NCI-H1417 (cell line): ENCODE data around the gene PTPRR.
"Not testable (repeated sequence)": the region's sequence is repeated elsewhere in the genome, so short reads cannot be mapped to it uniquely, and the experiment has no call there.

Source experiments
- DNase-seq, 3 experiments: peaks; one replicate each; lab custom pipeline; 2025; lab: John Stamatoyannopoulos, UW

Gene PTPRR

DNA sequence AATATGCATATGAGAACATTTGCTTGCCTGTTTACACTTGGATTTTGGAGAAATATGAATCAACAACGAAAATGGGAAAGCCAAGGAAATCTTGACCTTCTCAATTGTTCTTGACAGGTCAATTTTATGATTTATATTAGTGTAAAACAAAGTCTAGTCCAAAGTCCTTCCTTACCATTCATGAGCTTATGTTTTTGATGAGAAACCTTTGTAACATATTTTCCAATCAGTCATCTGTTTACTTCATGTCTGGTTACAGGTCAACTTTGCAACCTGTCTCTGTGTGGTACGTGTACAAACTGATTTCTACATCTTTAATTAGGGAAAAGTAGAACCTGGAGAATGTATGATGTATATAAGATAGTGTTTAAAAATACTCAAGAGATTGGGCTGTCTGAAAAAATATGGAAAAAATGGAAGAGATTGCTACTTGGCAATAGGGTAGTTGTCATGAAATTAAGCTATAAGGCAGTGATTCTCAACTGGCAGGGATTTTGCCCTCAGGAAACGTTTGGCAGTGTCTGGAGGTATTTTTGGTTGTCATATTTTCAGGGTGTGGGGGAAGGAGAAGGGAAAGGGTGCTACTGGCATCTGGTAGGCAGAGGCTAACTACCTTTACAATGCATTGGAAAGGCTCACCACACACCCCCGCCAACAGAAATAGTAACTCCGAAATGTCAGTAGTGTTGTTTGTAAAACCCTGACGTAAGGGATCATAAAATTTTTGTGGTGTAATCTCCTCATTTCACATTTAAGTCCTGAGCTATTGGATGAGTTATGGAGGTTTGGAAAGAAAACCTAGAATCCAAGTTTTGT lies 172.9 kb downstream of the PTPRR start:
- DNase-seq, result no peak

DNA sequence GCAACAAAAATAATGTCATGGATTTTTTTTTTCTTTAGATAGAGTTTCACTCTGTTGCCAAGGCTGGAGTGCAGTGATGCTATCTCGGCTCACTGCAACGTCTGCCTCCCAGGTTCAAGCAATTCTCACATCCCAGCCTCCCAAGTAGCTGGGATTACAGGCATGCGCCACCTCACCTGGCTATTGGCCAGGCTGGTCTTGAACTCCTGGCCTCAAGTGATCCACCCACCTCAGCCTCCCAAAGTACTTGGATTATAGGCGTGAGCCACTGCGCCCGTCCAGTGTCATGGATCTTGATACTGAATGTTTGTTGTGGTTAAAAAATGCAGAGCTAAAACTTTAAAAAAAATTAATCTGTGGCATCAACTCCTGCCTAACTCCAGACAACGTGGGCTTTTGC lies 175.5 kb downstream of the PTPRR start:
- DNase-seq, result no peak

DNA sequence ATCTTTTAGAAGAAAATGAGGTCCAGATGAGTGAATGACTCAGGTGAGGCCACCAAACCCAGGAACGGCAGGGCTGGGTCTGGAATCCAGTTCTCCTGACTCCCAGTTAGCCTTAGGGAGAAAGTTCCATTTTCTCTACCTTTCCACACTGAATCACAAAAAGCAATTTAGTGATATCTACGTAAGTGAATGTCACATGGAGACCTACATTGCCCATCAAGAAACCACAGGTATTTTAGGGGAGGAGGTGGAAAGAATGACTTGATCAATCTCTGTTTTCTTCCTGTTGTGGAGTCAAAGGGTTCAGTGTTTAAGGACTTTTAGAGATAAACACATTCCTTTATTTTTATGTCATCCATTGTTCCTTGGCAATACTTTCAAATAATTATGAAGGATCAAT lies 176.4 kb downstream of the PTPRR start:
- DNase-seq, result no peak

DNA sequence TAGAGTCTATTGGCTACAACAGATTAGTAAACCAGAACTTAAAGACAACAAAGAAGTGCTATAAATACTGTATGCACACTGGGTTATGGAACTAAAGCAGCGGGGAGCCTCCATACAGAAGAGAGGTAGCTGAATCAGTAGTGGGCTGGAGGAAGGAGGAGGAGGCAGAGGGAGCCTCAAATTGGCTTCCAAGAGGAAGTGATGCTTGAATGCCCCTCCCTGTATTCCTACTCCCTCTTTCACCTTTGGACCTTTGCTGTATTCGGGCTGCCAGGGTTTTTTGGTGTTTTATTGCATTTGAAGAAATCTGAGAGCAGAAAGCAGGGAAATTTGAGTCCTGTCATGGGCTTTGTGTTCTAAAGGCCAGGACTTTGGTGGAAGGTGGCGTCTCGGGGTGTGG lies 179.3 kb downstream of the PTPRR start:
- DNase-seq, result no peak

DNA sequence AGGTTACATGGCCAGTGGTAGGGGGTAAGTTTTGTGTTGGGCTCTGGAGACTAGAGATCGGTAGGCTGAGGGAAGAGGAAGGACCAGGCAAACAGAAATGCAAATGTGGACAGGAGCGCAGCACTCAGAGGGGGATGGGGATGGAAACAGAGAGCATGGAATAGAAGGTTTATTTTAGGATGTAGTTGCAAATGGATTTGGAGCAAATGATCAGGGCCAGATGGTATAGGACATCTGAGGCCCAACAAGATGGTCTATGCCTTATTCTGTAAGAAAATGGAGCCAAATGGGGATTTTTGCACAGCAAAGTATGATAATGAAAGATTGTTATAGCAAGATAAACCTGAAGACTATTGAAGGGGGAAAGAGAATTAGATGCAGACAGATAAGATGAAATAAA lies 180.8 kb downstream of the PTPRR start:
- DNase-seq, result no peak

DNA sequence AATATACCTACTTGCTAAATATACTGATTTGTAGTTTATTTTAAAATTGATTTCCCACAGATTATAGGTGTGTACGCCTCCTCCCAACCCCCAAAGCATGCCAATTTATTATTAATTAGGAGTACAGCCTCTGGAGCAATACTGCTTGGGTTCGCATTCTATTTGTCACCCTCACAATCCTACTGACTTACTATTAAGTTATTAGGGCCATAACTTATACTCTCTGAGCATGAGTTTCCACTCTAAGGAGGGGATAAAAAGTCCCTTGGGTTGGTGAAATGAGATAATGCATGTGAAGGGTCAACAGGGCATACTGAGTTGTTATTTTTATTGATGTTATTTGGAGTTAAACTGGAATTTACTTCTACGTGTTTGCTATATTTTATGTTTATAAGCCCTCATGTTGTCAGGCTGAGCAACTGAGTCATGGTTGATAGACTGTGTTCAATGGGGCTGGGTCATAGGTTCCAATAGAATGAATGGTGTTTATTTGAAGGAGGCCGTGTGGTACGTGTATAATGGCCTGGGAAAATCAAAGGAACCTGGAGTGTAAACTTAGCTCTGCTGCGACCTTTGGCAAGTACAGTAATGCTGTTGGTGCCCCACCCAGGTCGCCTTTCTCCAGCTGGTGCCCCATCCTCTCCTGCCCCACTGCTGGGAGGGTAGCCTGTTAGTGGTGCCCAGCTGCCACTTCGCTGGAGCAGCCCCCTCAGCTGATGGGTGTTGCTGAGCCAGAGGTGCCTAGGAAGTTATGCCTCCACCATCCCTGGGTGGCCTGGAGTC lies 184.0 kb downstream of the PTPRR start:
- no peak for DNase-seq

DNA sequence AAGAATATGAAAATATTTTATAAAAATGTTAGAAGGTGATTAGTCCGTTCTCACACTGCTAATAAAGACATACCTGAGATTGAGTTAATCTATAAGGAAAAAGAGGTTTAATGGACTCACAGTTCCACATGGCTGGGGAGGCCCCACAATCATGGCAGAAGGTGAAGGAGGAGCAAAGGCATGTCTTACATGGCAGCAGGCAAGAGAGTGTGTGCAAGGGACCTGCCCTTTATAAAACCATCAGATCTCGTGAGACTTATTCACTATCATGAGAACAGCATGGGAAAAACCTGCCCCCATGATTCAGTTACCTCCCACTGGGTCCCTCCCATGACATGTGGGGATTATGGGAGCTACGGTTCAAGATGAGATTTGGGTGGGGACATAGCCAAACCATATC lies 185.3 kb downstream of the PTPRR start:
- not testable (repeated sequence) for DNase-seq

DNA sequence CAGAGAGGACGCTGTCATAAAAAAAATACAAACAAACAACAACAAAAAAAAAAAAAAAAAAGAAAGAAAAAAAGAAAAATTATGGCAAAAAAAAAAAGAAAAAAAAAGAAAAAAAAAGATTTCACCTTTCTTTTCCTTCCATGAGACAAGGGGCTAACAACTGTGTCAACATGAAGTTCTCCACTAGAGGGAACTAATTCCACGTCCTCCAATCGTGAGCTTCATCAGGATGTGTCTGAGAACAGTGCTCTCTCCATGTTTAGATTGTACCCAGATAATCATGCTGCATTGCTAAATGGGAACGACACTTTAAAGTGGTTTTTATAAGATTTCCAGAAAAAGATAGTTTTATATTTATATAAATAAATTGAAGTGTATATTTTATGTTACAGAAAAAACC lies 187.2 kb downstream of the PTPRR start:
- DNase-seq, result peak; percentile 50 to 89 (median 74)

DNA sequence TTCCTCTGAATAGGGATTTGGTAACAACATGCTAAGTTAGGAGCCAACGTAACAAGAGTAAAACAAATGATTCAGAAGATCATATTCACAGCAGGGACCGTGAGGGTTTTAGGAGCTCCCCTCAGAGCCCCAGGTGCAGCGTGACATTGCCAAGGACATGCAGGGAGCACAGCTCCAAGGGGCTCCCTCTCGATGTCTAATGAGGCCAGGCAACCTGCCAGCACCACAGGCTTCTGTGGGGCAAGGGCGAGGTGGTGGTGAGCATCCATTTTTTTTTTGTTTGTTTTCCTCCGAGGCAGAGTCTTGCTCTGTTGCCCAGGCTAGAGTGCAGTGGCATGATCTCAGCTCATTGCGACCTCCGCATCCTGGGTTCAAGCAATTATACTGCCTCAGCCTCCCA lies 188.3 kb downstream of the PTPRR start:
- peak; percentile 9 to 67 (median 31) for DNase-seq

DNA sequence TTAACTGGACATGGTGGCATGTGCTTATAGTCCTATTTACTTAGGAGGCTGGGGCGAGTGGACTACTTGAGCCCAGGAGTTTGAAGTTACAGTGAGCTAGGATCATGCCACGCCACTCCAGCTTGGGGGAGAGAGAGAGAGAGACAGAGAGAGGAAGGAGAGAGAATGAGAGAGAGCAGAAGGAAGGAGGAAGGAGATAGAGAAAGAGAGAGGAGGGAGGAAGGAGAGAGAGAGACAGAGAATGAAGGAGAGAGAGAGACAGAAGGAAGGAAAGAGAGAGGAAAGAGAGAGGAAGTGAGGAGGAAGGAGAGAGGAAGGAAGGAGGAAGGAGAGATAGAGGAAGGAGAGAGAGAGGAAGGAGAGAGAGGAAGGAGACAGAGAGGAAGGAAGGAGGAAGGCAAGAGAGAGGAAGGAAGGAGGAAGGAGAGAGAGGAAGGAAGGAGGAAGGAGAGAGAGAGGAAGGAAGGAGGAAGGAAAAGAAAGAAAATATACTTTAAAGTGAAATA lies 189.8 kb downstream of the PTPRR start:
- no peak for DNase-seq

DNA sequence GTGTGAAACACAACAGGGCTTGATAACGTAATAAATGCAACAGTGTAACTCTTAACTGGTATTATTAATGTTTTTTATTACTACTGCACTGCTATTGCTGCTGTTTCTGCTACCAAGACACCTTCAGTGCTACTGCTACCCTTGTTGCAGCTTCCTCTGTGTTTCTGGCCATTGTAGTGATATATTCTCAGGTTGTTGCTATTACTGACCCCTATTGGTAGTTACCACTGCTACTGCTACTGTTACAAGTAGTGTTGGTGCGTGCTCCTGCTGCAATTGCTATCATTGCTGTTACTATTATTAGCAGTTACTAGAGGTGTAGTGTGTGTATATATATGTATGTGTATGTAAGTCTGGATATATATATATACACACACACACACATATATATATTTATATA lies 196.1 kb downstream of the PTPRR start:
- no peak for DNase-seq

DNA sequence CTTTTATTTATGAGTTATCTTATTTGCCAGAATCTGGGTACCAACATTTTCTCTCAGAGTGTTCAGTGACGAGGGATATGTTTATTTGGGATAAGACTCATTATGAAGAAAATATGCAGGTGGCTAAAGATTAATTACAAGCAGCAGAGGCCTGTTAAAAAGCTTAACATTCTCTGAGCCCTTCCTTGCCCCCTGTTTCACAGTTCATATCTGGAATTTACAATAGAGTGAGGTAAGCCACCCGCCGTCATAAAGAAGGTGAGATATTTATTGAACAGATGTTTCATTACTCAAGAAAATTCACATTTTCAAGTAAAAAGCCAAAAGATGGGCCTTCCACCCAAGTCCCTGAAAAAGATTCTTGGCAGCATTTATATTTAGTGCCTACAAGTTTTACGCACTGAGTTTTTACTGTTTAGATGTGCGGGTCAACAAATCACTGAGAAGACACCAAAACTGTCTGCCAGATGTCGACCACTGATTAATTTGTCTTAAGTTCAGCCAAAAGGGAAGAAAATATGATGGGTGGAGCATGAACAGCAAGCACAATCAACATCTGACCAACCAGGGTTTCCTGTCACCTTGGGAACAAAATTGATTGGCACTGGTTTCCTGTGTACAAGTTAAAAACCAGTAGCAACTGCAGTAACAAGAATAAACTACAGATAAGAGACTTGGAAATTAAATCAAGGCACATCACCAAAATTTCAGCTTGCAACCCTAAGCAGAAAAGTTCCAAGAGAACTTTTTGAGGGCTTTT lies 197.8 kb downstream of the PTPRR start:
- DNase-seq, result peak in 1 of 3 experiments; percentile 26

DNA sequence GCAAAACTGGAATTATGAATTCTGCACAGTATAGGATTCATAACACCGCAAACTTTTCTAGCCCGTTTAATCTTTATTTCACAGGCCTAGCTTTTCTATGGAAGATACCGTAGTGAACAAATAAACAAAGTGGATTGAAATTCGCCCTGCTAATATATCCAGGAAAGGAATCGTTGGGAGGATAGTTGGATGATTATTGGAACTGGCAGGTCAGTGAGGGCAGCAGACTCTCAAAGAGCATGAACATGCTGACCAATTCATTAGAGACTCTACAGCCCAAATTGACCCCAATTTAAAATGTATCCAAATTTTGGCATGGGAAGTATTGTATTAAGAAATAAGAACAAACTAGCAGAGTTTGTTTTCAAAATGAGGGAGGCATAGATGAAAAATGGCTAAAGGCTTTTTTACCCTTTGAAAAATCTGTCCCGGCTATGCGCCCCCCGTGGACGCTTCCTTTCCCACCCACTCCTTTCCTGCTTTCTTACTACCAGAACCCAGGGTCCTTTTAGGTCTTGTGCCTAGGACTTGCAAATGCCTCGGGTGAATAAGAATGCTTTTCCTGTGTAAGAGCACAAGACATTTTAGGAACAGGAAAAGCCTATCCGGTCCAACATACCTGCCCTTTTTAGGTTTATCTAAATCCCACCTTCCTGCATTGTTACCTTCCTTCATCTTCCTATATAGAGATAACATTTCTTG lies 198.7 kb downstream of the PTPRR start:
- DNase-seq, result no peak

DNA sequence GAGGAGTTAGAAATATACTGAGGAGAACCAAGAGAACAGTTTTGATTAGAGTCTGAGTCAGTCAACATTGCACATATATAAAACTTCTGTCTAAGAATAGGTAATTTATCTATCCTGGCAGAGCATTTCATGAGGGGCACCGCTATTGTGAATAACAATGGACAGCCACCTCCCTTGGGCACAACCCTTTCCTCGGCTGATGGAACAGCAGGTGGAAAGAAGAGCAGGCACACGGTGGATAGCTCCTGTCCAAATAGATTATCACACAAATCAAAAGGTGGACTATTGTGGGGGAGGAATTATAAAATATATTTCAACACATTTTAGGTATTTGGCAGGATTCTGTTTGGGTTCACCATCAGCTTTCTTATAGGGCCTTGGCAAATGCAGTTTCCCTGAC lies 199.3 kb downstream of the PTPRR start:
- no peak for DNase-seq

DNA sequence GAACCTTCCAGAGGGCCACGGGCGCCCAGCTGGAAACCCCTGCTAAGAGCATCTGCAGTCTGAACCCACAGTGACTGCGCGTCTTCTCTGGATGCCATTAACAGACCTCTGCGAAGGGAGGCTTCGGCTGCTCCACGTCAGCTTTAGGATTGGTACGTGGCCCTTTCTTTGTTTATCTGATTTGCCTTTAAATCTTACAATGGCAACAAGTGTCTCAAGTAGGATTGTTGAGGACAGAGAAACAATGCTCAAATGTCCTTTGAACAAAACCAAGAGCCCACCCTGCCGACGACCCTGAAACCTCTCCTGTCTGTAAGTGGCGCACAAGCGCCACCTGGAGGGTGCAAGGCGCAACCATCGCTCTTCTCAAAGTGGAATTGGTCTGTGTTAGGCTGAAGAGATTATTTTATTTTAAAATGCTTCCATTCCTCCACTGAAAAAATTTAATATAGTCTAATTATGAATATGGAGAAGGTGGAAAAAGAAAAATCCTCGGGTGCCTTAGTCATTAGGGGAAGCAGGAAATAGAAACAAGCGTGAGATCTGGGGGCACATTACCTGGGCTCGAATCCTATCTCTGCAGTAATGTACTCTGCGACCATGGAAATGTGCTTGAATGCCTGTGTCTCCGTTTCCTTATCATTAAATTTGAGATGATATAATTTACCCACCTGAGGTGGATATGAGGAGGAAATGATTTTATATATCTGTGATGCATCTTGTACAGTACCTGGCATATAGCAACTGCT lies 200.7 kb downstream of the PTPRR start:
- peak; percentile 31 to 89 (median 52) for DNase-seq

DNA sequence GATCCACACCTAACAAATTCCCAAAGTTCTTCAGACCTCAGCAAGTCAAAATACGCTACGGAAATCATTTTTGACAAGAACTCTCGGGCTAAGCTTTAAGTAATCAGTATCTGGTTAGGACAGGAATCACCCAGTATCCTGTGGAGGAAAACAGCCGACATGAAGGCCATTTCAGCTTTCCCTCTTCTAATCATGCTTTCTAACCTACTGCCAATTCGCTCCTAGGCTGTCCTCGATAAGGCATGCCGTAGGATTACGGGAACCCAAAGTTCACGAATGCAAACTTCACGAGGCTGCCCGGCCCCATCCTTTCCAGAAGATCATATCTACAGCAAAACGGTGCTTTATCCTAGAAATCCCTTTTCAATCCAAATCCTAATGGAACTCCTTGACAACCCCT lies 201.5 kb downstream of the PTPRR start:
- DNase-seq, result no peak

DNA sequence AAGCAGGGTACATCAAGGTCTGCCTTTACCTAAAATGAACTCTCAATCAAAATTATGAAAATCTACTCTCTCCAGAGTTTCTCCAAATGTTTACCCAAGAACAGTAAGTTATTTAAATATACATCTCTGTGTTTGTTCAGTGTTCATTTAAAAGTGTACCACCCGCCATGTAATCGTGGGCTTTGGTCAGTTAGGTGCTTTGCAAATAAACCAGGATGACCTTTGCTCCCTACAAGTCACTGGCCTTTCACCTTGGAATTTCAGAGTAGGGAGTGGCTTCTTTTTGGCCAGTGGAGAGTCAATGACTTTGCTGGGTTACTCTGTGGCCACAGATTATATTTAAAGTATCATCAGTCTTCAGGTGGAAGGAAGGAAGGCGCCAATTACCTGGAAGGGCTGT lies 208.7 kb downstream of the PTPRR start:
- DNase-seq, result peak in 1 of 3 experiments; percentile 30

DNA sequence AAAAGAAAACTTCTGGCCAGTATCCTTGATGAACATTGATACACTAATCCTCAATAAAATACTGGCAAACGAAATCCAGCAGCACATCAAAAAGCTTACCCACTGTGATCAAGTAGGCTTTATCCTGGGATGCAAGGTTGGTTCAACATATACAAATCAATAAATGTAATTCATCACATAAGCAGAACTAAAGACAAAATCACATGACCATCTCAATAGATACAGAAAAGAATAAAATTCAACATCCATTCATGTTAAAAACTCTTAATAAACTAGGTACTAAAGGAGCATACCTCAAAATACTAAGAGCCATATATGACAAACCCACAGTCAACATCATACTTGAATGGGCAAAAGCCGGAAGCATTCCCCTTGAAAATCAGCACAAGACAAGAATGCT lies 211.5 kb downstream of the PTPRR start:
- DNase-seq, result no peak

DNA sequence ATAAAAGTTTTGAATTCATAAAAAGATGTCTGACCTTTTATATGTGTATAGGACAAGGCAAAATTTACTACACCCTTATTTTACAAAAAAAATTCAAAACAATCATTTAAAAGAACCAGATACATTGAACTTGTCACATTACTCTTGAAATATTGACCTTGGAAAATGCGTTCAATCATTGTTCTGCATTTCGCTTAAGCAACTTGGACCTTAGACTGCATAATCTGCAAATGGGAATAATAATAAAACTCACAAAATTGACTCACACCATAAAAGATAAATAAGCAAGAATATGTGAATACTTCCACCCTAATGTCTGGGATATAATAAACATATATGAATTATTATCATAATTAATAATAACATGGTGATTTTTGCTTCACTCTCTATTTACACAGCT lies 213.9 kb downstream of the PTPRR start:
- no peak for DNase-seq

DNA sequence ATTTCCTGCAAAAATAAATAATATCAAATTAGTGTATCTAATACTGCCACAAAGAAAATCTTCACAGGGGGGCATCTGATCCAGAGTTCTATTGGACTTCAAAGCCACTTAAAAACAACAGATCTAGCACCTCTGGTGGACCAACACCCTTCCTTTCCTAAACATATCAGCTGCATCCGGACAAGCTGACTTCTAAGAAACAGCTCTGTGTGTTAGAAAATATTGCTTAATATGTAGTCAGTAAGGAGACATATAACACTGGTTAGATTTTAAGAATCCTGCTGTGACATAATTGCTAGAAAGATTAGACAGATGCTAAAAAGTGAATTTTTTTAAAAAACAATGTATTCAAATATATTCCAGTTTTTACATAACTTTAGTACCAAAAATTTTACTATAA lies 222.2 kb downstream of the PTPRR start:
- DNase-seq, result no peak
